GM12878 (cell line): ENCODE results near the gene FOXO3. TPM values are rescaled to one million over a fixed set of nuclear protein-coding genes. Genes with fewer than 3 reads are reported as not detected.

ENCODE experiments used
- ATAC-seq: fragments of 200-7000 bp; cut with Tn5 transposase; 3 replicates; pipeline ENCODE4 v1.9.1; 2020; ENCODE audit warnings: mild to moderate bottlenecking, moderate library complexity
- BruUV-seq: library from RNA; stranded (reverse); fragments of 400-500 nt; replicated peaks from 2 replicates; lab custom pipeline; 2021; lab: Mats Ljungman, UMichigan
- CTCF ChIA-PET: fragments of 300-600 bp; sonication (Branson Sonifier 250); formaldehyde crosslinking; extraction: SDS; loops from one replicate; lab custom pipeline; 2021; ENCODE audit warnings: inconsistent platforms; lab: Yijun Ruan, JAX
- POLR2A ChIA-PET: fragments of 350-600 bp; formaldehyde crosslinking; extraction: SDS; loops from one replicate; lab custom pipeline; 2021; ENCODE audit warnings: inconsistent platforms; lab: Charles Lee
- RAD21 ChIA-PET: fragments of 300-600 bp; sonication (Branson Sonifier 250); formaldehyde crosslinking; loops from one replicate; lab custom pipeline; 2023; ENCODE audit warnings: antibody characterized with exemption; ENCODE audit not compliant: unreplicated experiment; lab: Charles Lee
- SMC1A ChIA-PET: fragments of 300-600 bp; sonication (Branson Sonifier 250); formaldehyde crosslinking; loops from one replicate; lab custom pipeline; 2023; ENCODE audit not compliant: unreplicated experiment, uncharacterized antibody; lab: Charles Lee
- DNase-seq: peaks from one replicate; pipeline ENCODE4 v3.0.0-alpha.2; 2011; ENCODE audit warnings: low read depth, low spot score
- FAIRE-seq: peaks from 3 replicates; lab custom pipeline; 2011; peaks lifted over from hg19 to GRCh38; lab: Jason Lieb, UNC
- H2AFZ ChIP-seq: 2 replicates; pipeline ENCODE4 v1.6.0; 2011; ENCODE audit warnings: low read depth, low read length, control low read depth; ENCODE audit not compliant: control insufficient read depth
- H3K27ac ChIP-seq: 2 replicates; pipeline ENCODE4 v1.5.1; 2011; ENCODE audit warnings: control low read depth; ENCODE audit not compliant: control insufficient read depth, insufficient read depth
- H3K27me3 ChIP-seq, 2 experiments: replicated peaks in 1 of 2; 2 replicates each; pipeline versions ENCODE4 v1.6.0 to v1.6.1; 2011; ENCODE audit warnings: low read length in 1 of 2; ENCODE audit not compliant: control insufficient read depth in 2 of 2, insufficient read depth in 2 of 2
- H3K36me3 ChIP-seq, 2 experiments: 2 replicates each; pipeline ENCODE4 v1.5.1; 2011; ENCODE audit warnings: low read length in 1 of 2; ENCODE audit not compliant: control insufficient read depth in 2 of 2, insufficient read depth in 2 of 2
- H3K4me1 ChIP-seq: 2 replicates; pipeline ENCODE4 v1.6.1; 2011; ENCODE audit warnings: mild to moderate bottlenecking, low read length, moderate library complexity, mixed read lengths; ENCODE audit not compliant: control insufficient read depth, insufficient read depth
- H3K4me2 ChIP-seq: 2 replicates; pipeline ENCODE4 v1.6.0; 2011; ENCODE audit warnings: control low read depth; ENCODE audit not compliant: control insufficient read depth, insufficient read depth
- H3K4me3 ChIP-seq: fragments of 200-600 bp; sonication (generic); 2 replicates; pipeline ENCODE4 v1.5.1; 2016
- H3K79me2 ChIP-seq: 2 replicates; pipeline ENCODE4 v1.6.0; 2011; ENCODE audit warnings: low read length; ENCODE audit not compliant: control insufficient read depth, insufficient read depth
- H3K9ac ChIP-seq: 2 replicates; pipeline ENCODE4 v1.8.0; 2011; ENCODE audit warnings: low read length, control low read depth, mixed read lengths; ENCODE audit not compliant: control insufficient read depth, insufficient read depth
- H3K9me3 ChIP-seq: replicated peaks from 3 replicates; pipeline ENCODE4 v1.5.1; 2011; ENCODE audit warnings: mild to moderate bottlenecking, low read length; ENCODE audit not compliant: control insufficient read depth, insufficient read depth
- H4K20me1 ChIP-seq: 2 replicates; pipeline ENCODE4 v1.6.0; 2011; ENCODE audit not compliant: control insufficient read depth, insufficient read depth
- ASH2L ChIP-seq: fragments of 300-600, 200-600 bp; sonication (generic); IDR thresholded peaks from 2 replicates; pipeline ENCODE4 v1.6.1; 2017; ENCODE audit warnings: low read depth, mild to moderate bottlenecking, borderline replicate concordance
- CBFB ChIP-seq: IDR thresholded peaks from 2 replicates; pipeline ENCODE4 v1.6.1; 2016; ENCODE audit warnings: antibody characterized with exemption, low read depth
- CHD1 ChIP-seq: IDR thresholded peaks from 2 replicates; pipeline ENCODE4 v1.6.1; 2012; ENCODE audit warnings: low read depth, low read length, improper control_type of control experiment
- CTCF ChIP-seq, 3 experiments: IDR thresholded peaks in 2 of 3; conservative IDR thresholded peaks in 1 of 3; 2 replicates each; pipeline ENCODE4 v1.5.1; 2011; ENCODE audit warnings: low read depth in 3 of 3, low read length in 3 of 3, mild to moderate bottlenecking in 3 of 3, control low read depth in 2 of 3, moderate library complexity in 2 of 3, inconsistent platforms in 1 of 3, mixed read lengths in 1 of 3; ENCODE audit not compliant: control insufficient read depth in 2 of 3, insufficient read depth in 1 of 3; ENCODE audit errors: extremely low read depth in 1 of 3
- HDAC2 ChIP-seq: fragments of 200-600 bp; sonication (generic); IDR thresholded peaks from 2 replicates; pipeline ENCODE4 v1.6.1; 2017
- MYB ChIP-seq: fragments of 150-350 bp; IDR thresholded peaks from 2 replicates; pipeline ENCODE4 v1.6.1; 2014; ENCODE audit warnings: mild to moderate bottlenecking, low read depth, low read length, borderline replicate concordance
- POLR2AphosphoS2 ChIP-seq: IDR thresholded peaks from 2 replicates; pipeline ENCODE4 v1.6.1; 2011; ENCODE audit warnings: low read depth, mild to moderate bottlenecking, low read length, improper control_type of control experiment, moderate library complexity
- RAD21 ChIP-seq: IDR thresholded peaks from 2 replicates; pipeline ENCODE4 v1.6.1; 2011; ENCODE audit warnings: mild to moderate bottlenecking, low read depth, low read length, moderate library complexity; ENCODE audit not compliant: insufficient read depth
- RBBP5 ChIP-seq: fragments of 200-600 bp; sonication (generic); conservative IDR thresholded peaks from 2 replicates; pipeline ENCODE4 v1.6.1; 2016
- RFX5 ChIP-seq: IDR thresholded peaks from 2 replicates; pipeline ENCODE4 v1.6.1; 2011; ENCODE audit warnings: low read depth, low read length, improper control_type of control experiment
- RUNX3 ChIP-seq: IDR thresholded peaks from 2 replicates; pipeline ENCODE4 v1.6.1; 2012; ENCODE audit warnings: low read length, inconsistent platforms
- SMC3 ChIP-seq: IDR thresholded peaks from 2 replicates; pipeline ENCODE4 v1.6.1; 2011; ENCODE audit warnings: low read length, improper control_type of control experiment, borderline replicate concordance
- SREBF1 ChIP-seq: IDR thresholded peaks from 2 replicates; pipeline ENCODE4 v1.6.1; 2012; ENCODE audit warnings: mild to moderate bottlenecking, low read length
- ZNF384 ChIP-seq: IDR thresholded peaks from 2 replicates; pipeline ENCODE4 v1.6.1; 2012; ENCODE audit warnings: low read depth, mild to moderate bottlenecking, low read length, improper control_type of control experiment, borderline replicate concordance
- WGBS: methylation state at CpG from one replicate; pipeline ENCODE4 v1.1.6; 2016; ENCODE audit warnings: low lambda C conversion rate; ENCODE audit not compliant: insufficient replicate concordance, insufficient coverage; ENCODE audit errors: missing lambda C conversion rate; 5-methylcytosine and 5-hydroxymethylcytosine counted together
- in situ Hi-C: fragments of 300-500 bp; cut with MboI; formaldehyde crosslinking; loops from 9 replicates; pipeline ENCODE4 v1.14.3; 2018; ENCODE audit warnings: mixed read lengths
- intact Hi-C: fragments of 100-400 bp; cut with micrococcal nuclease; formaldehyde crosslinking; loops from one replicate; pipeline ENCODE4 v1.14.2; 2022; ENCODE audit not compliant: unreplicated experiment
- polyA plus RNA-seq, 11 experiments: library from polyadenylated mRNA; depleted of rRNA in 4 of 11; unstranded in 6 of 11; stranded (reverse) in 5 of 11; fragments of >200 nt; fragmentation: Nextera tagmentation in 4 of 11; fragmentation: Illumina TruSeq in 1 of 11; extraction: Ambion mirVana in 4 of 11; extraction: Trizol in 1 of 11; gene quantifications; 1 replicate in 1 of 11; 2 replicates in 10 of 11; pipeline versions ENCODE4 v1.2.1 to v1.2.3, GENCODE V29; 2011 to 2016; ENCODE audit warnings: inconsistent platforms in 2 of 11, missing spikeins in 2 of 11, low read depth in 1 of 11
- total RNA-seq, 4 experiments: library from RNA; depleted of rRNA in 3 of 4; stranded (reverse); fragments of >200 nt in 3 of 4; fragmentation: Illumina TruSeq in 1 of 4; extraction: Trizol in 1 of 4; gene quantifications; 2 replicates each; pipeline versions ENCODE4 v1.2.1 to v1.2.3, GENCODE V29; 2013 to 2021

The FOXO3 gene
- total and polyA plus RNA-seq, 10 of the 15 experiments (the other 5 are each of a cell fraction or from before 2014, with no cell fraction given), result 0.82 to 4.5 (median 1.7) TPM

DNA sequence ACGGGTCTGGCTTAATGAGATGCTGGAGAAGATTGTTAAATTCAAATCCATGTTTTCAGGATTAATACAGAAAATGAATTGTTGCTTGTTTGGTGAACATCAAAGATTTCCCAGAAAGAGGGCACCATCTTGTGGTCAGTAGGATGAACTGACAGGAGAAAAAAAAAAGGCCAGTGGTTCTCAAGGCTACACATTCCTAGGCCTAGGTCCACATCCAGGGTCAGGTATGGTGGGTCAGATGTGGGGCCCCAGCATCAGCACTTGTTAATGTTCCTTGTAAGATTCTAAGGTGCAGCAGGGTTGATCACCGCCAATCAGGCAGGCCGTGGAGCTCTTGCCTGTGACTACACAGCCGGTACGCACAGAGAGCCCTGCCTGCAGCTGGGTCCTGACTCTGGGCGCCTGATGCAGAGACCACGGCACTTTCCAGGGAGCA is 34.0 kb upstream of the FOXO3 start:
- 39% methylated on average over 7 of the region's 7 CpGs for WGBS
- in situ Hi-C loops (loop anchor here (10.0 kb wide), 2 partner anchors 412 to 552 kb away; no protein-coding TSS in a partner anchor), intact Hi-C loops (loop anchor here (1.0 to 10.0 kb wide), 3 partner anchors 413 to 852 kb away; no protein-coding TSS in a partner anchor)
- Histone ChIP-seq H2AFZ (no peak overlapping the region), H4K20me1 (no peaks in the 10 kb centered on the region), H3K79me2 (no peaks in the 10 kb centered on the region), H3K4me3 (no peak overlapping the region), H3K9ac (no peak overlapping the region), H3K4me2 (no peak overlapping the region), H3K27me3 (peaks cover 0 to 2% of the 10 kb centered on the region in 2 experiments; a peak in 2 of 4 replicates), H3K4me1 (no peaks in the 10 kb centered on the region)
- no TSS peak for BruUV-seq
- ChIA-PET RAD21 (interaction anchor here (0.7 kb wide), 1 partner anchor 392 kb away, joined by 4 read pairs; no protein-coding TSS in a partner anchor), CTCF (interaction anchor here (0.6 to 2.0 kb wide), 5 partner anchors 9 to 546 kb away, joined by 3 to 6 read pairs (median 4); no protein-coding TSS in a partner anchor)
- DNase-seq, result no peak
- peak; percentile 57 for ATAC-seq
- FAIRE-seq, result peak; percentile 86
- peak; percentile 79 for TF ChIP-seq SMC3
- TF ChIP-seq RUNX3, result peak; percentile 49; the same call in 1 of the 2 replicates
- no peak for TF ChIP-seq MYB
- no peak for TF ChIP-seq RFX5
- no peak for TF ChIP-seq RBBP5
- peak; percentile 82 for TF ChIP-seq ZNF384
- no peak for TF ChIP-seq HDAC2
- peak; percentile 89 for TF ChIP-seq RAD21
- TF ChIP-seq CTCF (IDR thresholded peaks at IDR 0.05 in 2 of 3, conservative IDR thresholded peaks at IDR 0.05 in 1 of 3; ENCODE audit: control insufficient read depth in 2 of 3, extremely low read depth in 1 of 3, insufficient read depth in 1 of 3, low read depth in 3 of 3, low read length in 3 of 3), result peak; percentile 76 to 80 (median 80)
- no peak for TF ChIP-seq POLR2AphosphoS2
- TF ChIP-seq CBFB, result no peak
- no peak for TF ChIP-seq CHD1
- no peak for TF ChIP-seq SREBF1
- no peak for TF ChIP-seq ASH2L
- TF ChIP-seq, all 136 proteins: peak for 5
- ChIA-PET SMC1A (no interaction called here), POLR2A (no interaction called here)
- Histone ChIP-seq H3K9me3 (no peaks in the 10 kb centered on the region), H3K27ac (no peak overlapping the region), H3K36me3 (no peaks in the 10 kb centered on the region)
